OCI-LY7 (cell line): ENCODE results near the gene PIERCE2. TPM values are rescaled to one million over a fixed set of nuclear protein-coding genes. Genes with fewer than 3 reads are reported as not detected.

Source experiments
- microRNA-seq: library from miRNA; unstranded; fragments of <30 nt; microRNA quantifications from one replicate; pipeline ENCODE4 v1.2.0, GENCODE V29; 2022; ENCODE audit warnings: borderline replicate concordance
- total RNA-seq, 2 experiments: library from RNA; depleted of rRNA in 1 of 2; stranded (reverse); fragments of >200 nt in 1 of 2; shearing (Covaris generic) in 1 of 2; gene quantifications; 2 replicates each; pipeline ENCODE4 v1.2.3, GENCODE V29; 2014 to 2022

Gene PIERCE2
- total RNA-seq, 2 experiments from 2014 or later: 1.3 to 2.1 TPM

Small RNA genes within 50 kb of the gene (microRNA-seq; reads per million reads assigned to microRNA genes)
- 85.6 reads per million, percentile 54 among the genes with 10 or more reads in this experiment for gene MIR628

Other genes with a start within 250 kb of the PIERCE2 start
- gene RSL24D1, start 211.6 kb upstream of the PIERCE2 start, total RNA-seq (2014; rRNA removed; shearing (Covaris generic)): 117 and 118 TPM in 2 replicates
- 145 and 163 TPM in 2 replicates for gene RSL24D1, start 211.6 kb upstream of the PIERCE2 start, total RNA-seq (2022)
- gene RAB27A, start 118.7 kb upstream of the PIERCE2 start, total RNA-seq (2014; rRNA removed; shearing (Covaris generic)): 4.5 and 6.0 TPM in 2 replicates
- 21.7 and 22.4 TPM in 2 replicates for gene RAB27A, start 118.7 kb upstream of the PIERCE2 start, total RNA-seq (2022)
- 10.1 and 10.4 TPM in 2 replicates for gene PIGBOS1, start 89.4 kb upstream of the PIERCE2 start, total RNA-seq (2014; rRNA removed; shearing (Covaris generic))
- 14.8 and 15.6 TPM in 2 replicates for gene PIGBOS1, start 89.4 kb upstream of the PIERCE2 start, total RNA-seq (2022)
- gene PIGB, start 89.3 kb upstream of the PIERCE2 start, total RNA-seq (2014; rRNA removed; shearing (Covaris generic)): 8.7 and 10.3 TPM in 2 replicates
- gene PIGB, start 89.3 kb upstream of the PIERCE2 start, total RNA-seq (2022): 27.6 and 35.7 TPM in 2 replicates
- gene CCPG1, start 136 bp upstream of the PIERCE2 start, total RNA-seq (2014; rRNA removed; shearing (Covaris generic)): 9.2 and 9.8 TPM in 2 replicates
- 26.0 and 32.6 TPM in 2 replicates for gene CCPG1, start 136 bp upstream of the PIERCE2 start, total RNA-seq (2022)
- 0.79 TPM in 1 of 2 replicates, not detected in the other for gene DNAAF4, start 99.7 kb downstream of the PIERCE2 start, total RNA-seq (2014; rRNA removed; shearing (Covaris generic))
- not detected in 2 replicates for gene DNAAF4, start 99.7 kb downstream of the PIERCE2 start, total RNA-seq (2022)
- gene PYGO1, start 179.8 kb downstream of the PIERCE2 start, total RNA-seq (2014; rRNA removed; shearing (Covaris generic)): not detected in 2 replicates
- not detected in 2 replicates for gene PYGO1, start 179.8 kb downstream of the PIERCE2 start, total RNA-seq (2022)